Natural killer cell (primary cell): ENCODE measurements around the gene AP2B1. TPM values are rescaled to one million over a fixed set of nuclear protein-coding genes. Genes with fewer than 3 reads are reported as not detected.

Experiments
- ATAC-seq, 3 donors: fragments of 150-1000 bp in 2 of 3; fragments of 200-7000 bp in 1 of 3; cut with Tn5 transposase; 1 replicate in 1 of 3; 2 replicates in 2 of 3; pipeline ENCODE4 v1.10.0; 2021; ENCODE audit warnings: mild to moderate bottlenecking in 2 of 3, moderate library complexity in 2 of 3
- DNase-seq, 2 donors: peaks; one replicate each; pipeline versions ENCODE4 v3.0.0 to v3.0.0-alpha.2; 2013 to 2021; ENCODE audit warnings: mixed read lengths in 1 of 2
- H3K27ac ChIP-seq: one replicate; pipeline ENCODE4 v1.5.1; 2013; ENCODE audit warnings: mild to moderate bottlenecking, low read length
- H3K27me3 ChIP-seq: one replicate; pipeline ENCODE4 v1.6.1; 2013; ENCODE audit warnings: low read length; ENCODE audit not compliant: control insufficient read depth, insufficient read depth
- H3K36me3 ChIP-seq: one replicate; pipeline ENCODE4 v1.6.1; 2013; ENCODE audit warnings: low read length; ENCODE audit not compliant: control insufficient read depth, insufficient read depth
- H3K4me1 ChIP-seq: one replicate; pipeline ENCODE4 v1.6.1; 2013; ENCODE audit warnings: low read length; ENCODE audit not compliant: control insufficient read depth, insufficient read depth
- H3K4me3 ChIP-seq: one replicate; pipeline ENCODE4 v1.5.1; 2013; ENCODE audit warnings: low read length
- H3K9me3 ChIP-seq: one replicate; pipeline ENCODE4 v1.6.1; 2013; ENCODE audit warnings: low read length; ENCODE audit not compliant: control insufficient read depth, insufficient read depth
- H3K27ac Mint-ChIP-seq, 2 donors: one replicate each; pipeline ENCODE4 v1.8.0; 2022; ENCODE audit warnings: mild to moderate bottlenecking in 2 of 2, mixed read lengths in 2 of 2, moderate library complexity in 1 of 2
- H3K27me3 Mint-ChIP-seq, 2 donors: one replicate each; pipeline ENCODE4 v1.8.0; 2022; ENCODE audit warnings: low read depth in 2 of 2, mixed read lengths in 2 of 2
- H3K36me3 Mint-ChIP-seq: one replicate; pipeline ENCODE4 v1.8.0; 2022; ENCODE audit warnings: mixed read lengths
- H3K4me1 Mint-ChIP-seq, 2 donors: one replicate each; pipeline ENCODE4 v1.8.0; 2022; ENCODE audit warnings: mixed read lengths in 2 of 2
- H3K4me3 Mint-ChIP-seq: one replicate; pipeline ENCODE4 v1.8.0; 2022; ENCODE audit warnings: mild to moderate bottlenecking, moderate library complexity, mixed read lengths
- H3K9me3 Mint-ChIP-seq, 2 donors: one replicate each; pipeline ENCODE4 v1.8.0; 2022; ENCODE audit warnings: mixed read lengths in 2 of 2
- WGBS: methylation state at CpG from one replicate; pipeline ENCODE4 v1.1.7; 2013; ENCODE audit warnings: missing lambda C conversion rate; ENCODE audit not compliant: insufficient coverage; 5-methylcytosine and 5-hydroxymethylcytosine counted together
- intact Hi-C: fragments of 100-400 bp; cut with micrococcal nuclease; formaldehyde crosslinking; loops from one replicate; pipeline ENCODE4 v1.14.2; 2022
- total RNA-seq, 4 donors: library from RNA; stranded (reverse); fragments of 120-200 nt in 1 of 4; gene quantifications; one replicate each; pipeline versions ENCODE4 v1.2.3 to v1.2.4, GENCODE V29; 2013 to 2022
- TF ChIP-seq, protein P1 (sequence below): fragments of 200-600 bp; IDR thresholded peaks from one replicate; pipeline ENCODE4 v1.8.0; 2022; ENCODE audit warnings: antibody characterized with exemption

AP2B1 gene
- total RNA-seq, 3 donors from 2014 or later (not counting 1 experiment from before 2014, with no cell fraction given), result 111 to 148 (median 139) TPM

DNA sequence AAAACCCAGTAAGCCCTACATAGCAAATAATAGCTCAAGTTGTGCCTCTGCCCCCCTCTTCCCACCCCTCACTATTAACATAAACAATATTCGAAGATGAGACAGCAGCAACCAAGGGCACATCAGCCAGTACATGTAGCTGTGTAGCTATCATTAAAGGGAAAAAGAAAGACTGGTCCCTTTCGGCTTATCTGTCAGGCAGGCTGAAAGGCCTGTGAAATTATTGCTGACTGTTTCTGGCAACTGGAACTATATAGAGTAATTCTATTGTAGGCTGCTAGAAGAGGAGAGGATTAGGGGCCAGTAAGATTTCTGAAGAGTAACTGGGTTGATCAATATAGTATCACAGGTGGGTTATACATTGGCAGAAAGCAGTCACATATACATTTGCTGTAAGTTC, 107.8 kb downstream of the AP2B1 start:
- TF ChIP-seq, protein P1, sequence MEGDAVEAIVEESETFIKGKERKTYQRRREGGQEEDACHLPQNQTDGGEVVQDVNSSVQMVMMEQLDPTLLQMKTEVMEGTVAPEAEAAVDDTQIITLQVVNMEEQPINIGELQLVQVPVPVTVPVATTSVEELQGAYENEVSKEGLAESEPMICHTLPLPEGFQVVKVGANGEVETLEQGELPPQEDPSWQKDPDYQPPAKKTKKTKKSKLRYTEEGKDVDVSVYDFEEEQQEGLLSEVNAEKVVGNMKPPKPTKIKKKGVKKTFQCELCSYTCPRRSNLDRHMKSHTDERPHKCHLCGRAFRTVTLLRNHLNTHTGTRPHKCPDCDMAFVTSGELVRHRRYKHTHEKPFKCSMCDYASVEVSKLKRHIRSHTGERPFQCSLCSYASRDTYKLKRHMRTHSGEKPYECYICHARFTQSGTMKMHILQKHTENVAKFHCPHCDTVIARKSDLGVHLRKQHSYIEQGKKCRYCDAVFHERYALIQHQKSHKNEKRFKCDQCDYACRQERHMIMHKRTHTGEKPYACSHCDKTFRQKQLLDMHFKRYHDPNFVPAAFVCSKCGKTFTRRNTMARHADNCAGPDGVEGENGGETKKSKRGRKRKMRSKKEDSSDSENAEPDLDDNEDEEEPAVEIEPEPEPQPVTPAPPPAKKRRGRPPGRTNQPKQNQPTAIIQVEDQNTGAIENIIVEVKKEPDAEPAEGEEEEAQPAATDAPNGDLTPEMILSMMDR, result no peak
- Histone ChIP-seq H3K36me3 (peaks cover 52% of the 10 kb centered on the region), H3K4me3 (no peak overlapping the region), H3K4me1 (no peaks in the 10 kb centered on the region), H3K27me3 (no peaks in the 10 kb centered on the region), H3K9me3 (no peaks in the 10 kb centered on the region), H3K27ac (no peak overlapping the region)
- Mint-ChIP-seq H3K27me3 (no peaks in the 10 kb centered on the region), H3K9me3 (no peaks in the 10 kb centered on the region), H3K27ac (no peak overlapping the region), H3K36me3 (peaks cover 5% of the 10 kb centered on the region), H3K4me3 (no peak overlapping the region), H3K4me1 (no peaks in the 10 kb centered on the region)
- DNase-seq (no peak), ATAC-seq (no peak)
- intact Hi-C loops, result no loop called here
- WGBS, result 100% methylated on average over 1 of the region's 2 CpGs

DNA sequence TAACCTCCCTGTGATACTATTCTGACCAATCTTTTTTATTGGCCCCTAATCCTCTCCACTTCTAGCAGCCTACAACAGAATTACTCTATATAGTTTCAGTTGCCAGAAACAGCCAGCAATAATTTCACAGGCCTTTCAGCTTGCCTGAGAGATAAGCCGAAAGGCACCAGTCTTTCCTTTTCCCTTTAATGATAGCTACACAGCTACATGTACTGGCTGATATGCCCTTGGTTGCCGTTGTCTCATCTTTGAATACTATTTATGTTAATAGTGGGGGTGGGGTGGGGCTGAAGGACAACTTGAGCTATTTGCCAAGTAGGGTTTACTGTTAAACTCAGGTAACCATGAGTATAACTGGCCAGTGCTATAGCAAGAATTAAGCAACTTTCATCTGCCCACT, 108.5 kb downstream of the AP2B1 start:
- H3K27ac ChIP-seq, result no peak overlapping the region
- ATAC-seq (no peak), DNase-seq (no peak)
- no peak overlapping the region for H3K4me3 Mint-ChIP-seq
- H3K36me3 Mint-ChIP-seq, result no peaks in the 10 kb centered on the region
- H3K9me3 ChIP-seq, result no peaks in the 10 kb centered on the region
- intact Hi-C loops, result no loop called here
- no peaks in the 10 kb centered on the region for H3K9me3 Mint-ChIP-seq
- no peaks in the 10 kb centered on the region for H3K27me3 ChIP-seq
- peaks cover 0 to 4% of the 10 kb centered on the region in 2 donors for H3K4me1 Mint-ChIP-seq
- TF ChIP-seq, protein P1, result no peak
- H3K27me3 Mint-ChIP-seq, result no peaks in the 10 kb centered on the region
- H3K4me1 ChIP-seq, result no peaks in the 10 kb centered on the region
- WGBS, result 95% methylated on average over 2 of the region's 2 CpGs
- H3K36me3 ChIP-seq, result peaks cover 46% of the 10 kb centered on the region
- no peak overlapping the region for H3K4me3 ChIP-seq
- no peak overlapping the region for H3K27ac Mint-ChIP-seq

DNA sequence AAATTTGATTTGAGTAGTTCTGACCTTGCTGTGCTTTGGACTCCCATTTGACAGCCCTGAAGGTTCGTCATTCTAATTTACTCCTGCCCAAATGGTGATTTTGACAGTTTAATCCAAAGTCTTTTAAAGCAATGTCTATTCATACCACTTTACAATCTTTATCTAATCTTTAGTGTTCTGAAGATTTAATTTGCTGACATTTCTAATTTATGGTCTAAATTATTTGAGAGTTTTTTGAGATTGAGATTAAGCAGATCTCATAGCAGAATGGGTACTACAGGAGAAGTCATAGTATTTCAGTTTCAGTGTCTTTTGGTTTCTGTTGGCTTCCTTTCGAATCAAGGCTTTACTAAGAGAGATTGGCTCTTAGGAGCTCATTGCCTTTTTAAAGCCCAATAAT, 111.7 kb downstream of the AP2B1 start:
- TF ChIP-seq, protein P1, result no peak
- Histone ChIP-seq H3K27ac (no peak overlapping the region), H3K4me3 (no peak overlapping the region), H3K27me3 (no peaks in the 10 kb centered on the region), H3K4me1 (no peaks in the 10 kb centered on the region), H3K9me3 (no peaks in the 10 kb centered on the region), H3K36me3 (peaks cover 35% of the 10 kb centered on the region)
- no peak for DNase-seq
- Mint-ChIP-seq H3K27ac (no peak overlapping the region), H3K4me1 (peaks cover 0 to 12% of the 10 kb centered on the region in 2 donors), H3K9me3 (no peaks in the 10 kb centered on the region), H3K36me3 (no peaks in the 10 kb centered on the region), H3K4me3 (no peak overlapping the region), H3K27me3 (no peaks in the 10 kb centered on the region)
- intact Hi-C loops, result no loop called here
- no peak for ATAC-seq
- 100% methylated on average over 2 of the region's 2 CpGs for WGBS

DNA sequence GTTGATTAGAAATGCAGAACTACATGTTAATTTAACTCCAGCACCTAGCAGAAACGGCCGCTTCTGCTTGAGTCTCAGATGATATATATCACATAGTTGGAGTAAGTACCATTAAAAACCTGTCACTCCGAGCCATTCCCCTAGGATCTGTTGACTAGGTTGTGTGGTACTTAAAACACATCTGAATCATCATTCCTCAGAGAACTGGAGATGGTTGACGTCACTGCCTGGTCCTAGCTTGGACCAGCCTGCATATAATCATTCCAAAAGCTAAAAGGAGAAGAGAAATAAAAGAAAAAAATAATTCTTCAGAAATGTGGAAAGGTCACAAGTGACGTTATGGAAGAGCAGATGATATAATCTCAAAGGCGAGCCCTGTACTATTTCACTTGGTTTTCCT, 113.0 kb downstream of the AP2B1 start:
- no peak overlapping the region for H3K4me3 ChIP-seq
- Mint-ChIP-seq H3K4me1 (peaks cover 7 to 12% of the 10 kb centered on the region in 2 donors), H3K4me3 (no peak overlapping the region), H3K36me3 (no peaks in the 10 kb centered on the region), H3K9me3 (no peaks in the 10 kb centered on the region), H3K27me3 (no peaks in the 10 kb centered on the region), H3K27ac (no peak overlapping the region)
- intact Hi-C loops, result no loop called here
- H3K4me1 ChIP-seq, result no peaks in the 10 kb centered on the region
- H3K27me3 ChIP-seq, result no peaks in the 10 kb centered on the region
- no peak for ATAC-seq
- DNase-seq, result no peak
- peaks cover 21% of the 10 kb centered on the region for H3K36me3 ChIP-seq
- WGBS, result 94% methylated on average over 5 of the region's 6 CpGs
- no peak overlapping the region for H3K27ac ChIP-seq
- TF ChIP-seq, protein P1, result no peak
- H3K9me3 ChIP-seq, result no peaks in the 10 kb centered on the region
